ENCODE results near the gene CEBPE.
"Not testable (repeated sequence)": the region's sequence is repeated elsewhere in the genome, so short reads cannot be mapped to it uniquely, and the experiment has no call there.

The CEBPE gene

DNA sequence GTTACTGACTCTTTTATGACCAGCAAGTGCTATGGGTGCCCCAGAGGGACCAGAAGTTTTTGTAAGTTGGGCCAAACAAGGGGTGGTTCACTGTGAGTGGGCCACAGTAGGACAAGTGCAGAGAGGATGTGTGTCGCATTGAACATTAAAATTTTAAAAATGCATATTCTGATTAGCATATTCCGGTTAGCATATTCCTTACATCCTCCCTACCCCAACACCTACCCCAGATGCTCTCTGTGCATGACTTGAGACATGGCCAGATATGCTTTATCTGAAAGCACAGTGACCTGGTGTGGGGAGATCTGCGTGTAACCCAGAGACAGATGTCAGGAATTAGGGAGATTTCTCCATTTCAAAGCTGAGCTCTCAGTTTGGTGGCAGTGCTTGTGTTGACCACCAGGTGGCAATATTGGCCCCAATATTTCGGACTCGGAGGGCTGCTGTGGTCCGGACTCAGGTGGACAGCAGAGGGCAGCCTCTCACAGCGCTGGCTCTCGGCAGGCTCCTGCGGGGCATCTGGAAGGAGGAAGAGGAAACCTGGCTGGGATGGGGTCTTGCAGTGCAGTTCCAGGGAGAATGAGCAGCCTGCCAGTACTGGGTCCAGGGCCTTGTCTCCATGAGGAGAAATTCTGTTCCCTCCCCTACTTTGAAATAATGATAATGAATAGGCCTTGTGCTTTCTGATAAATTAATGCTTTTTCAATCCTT is 1.6 kb upstream of the CEBPE start:
- DNase-seq = peak; percentile 85

DNA sequence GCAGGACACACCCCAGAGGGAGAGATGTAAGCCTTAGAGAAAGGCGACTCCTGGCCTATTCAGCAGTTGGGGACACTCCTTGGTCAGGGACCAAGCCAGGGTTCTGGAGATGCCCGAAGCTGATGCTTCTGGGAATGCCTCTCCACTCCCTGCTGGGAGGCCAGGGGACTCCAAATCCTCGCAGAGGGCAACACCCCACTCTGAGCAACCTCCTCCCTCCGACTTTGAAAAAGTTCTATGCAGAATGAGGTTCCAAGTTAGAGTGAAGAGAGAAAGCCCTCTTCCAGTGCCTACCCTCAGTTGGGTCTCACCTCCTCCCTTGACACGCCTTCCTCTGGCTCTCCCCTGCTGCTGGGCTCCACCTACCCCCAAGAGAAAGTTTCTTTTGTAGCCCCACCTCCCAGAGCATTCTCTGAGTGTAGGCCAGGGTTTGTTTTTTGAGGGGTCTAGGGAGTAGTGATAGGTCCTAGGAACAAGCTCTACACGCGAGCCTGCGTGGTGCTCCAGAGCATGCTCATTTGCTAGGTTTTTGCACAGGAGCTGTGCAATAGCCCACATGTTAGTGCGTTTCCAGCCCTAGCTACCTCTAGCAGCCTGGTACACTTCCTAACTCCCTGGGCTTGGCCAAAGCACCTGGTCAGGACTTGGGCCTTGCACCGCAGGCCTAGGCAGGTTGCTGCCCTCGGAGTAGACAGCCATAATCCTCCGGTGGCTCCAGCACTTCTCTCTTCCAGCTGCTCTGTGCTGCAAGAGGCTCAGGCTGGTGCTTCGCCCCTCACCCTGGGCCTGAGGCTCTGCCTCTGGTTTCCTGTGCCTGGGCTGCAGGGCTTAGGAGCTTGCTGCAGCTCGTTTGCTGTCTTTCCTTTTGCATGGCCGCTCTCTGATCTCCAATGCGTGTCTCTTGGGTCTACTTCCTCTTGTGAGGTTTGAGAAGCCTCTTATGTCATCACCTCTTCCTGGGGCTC is 590 bp upstream of the CEBPE start:
- DNase-seq = peak; percentile 33

DNA sequence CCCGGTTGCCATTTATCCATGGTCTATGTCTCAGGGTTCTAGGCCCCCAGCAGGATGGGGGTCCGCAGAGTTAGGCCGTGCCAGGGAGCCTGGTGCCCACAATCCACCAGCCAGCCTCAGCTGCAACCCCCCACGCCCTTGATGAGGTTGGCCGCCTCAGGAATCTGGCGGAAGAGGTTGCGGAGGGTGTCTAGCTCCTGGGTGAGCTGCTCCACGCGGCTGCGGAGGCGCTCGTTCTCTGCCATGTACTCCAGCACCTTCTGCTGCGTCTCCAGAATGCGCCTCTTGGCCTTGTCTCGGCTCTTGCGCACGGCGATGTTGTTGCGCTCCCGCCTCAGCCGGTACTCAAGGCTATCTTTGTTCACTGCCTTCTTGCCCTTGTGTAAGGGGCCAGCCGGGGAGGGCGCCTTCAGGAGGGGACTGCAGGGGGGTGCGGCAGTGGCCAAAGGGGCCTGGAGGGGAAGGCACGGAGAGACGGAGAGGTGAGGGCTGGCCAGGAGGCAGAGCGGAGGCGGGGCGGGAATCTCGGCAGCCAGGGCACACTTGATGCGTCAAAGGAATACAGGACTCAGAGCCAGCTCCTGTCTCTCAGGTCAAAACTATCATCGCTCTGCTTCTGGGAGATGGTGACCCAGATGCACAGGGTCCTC is 1.6 kb downstream of the CEBPE start:
- DNase-seq = no peak

DNA sequence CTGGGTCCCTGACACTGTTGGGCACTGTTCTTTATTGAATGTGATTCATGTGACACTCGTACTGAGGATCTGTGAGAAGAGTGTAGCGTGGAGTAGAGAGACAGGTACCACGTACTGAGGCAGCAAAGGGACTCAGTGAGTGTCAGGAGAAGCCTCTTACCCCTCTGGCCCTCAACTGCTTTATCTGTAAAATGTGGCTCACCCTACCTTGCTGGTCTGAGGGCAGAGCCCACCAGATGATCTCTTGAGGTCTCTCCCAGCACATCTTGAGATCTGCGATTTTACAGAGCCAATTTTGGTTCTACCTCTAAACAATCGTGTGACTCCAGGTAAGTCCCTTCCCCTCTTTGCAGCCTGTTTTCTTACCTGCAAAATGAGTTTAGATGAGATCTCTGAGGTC is 3.1 kb downstream of the CEBPE start:
- DNase-seq = no peak

DNA sequence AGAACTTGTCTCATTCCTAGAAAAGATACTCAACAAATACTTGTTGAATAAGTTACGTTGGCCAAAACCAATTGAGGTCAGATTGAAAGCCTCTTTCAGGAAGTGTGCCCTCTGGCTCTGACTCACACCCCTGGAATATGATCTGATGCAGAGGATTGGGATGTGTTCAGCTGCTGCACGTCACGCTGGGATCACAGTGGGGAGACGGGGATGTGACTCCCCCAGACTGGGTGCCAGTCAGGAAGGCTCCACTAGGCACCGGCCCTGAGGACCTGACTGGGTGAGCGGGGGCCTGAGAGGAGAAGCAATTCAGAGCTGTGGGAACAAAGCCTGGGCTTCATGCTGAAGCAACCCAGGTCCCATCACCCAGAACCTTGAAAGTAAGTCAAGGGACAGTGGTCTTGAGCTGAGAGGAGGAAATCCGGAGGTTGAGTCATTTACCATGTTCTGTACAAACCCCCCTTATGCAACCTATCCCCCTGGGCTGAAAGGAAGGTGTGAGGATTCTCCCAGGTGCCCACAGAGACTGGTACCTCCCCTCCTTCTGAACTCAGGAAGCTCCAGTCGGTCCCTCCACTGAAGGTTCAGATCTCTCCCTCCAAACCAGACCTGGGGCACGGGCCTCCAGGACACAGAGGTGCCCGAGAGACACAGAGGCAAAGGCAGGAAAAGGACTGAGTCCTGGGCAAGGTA is 3.9 kb downstream of the CEBPE start:
- no peak for DNase-seq

DNA sequence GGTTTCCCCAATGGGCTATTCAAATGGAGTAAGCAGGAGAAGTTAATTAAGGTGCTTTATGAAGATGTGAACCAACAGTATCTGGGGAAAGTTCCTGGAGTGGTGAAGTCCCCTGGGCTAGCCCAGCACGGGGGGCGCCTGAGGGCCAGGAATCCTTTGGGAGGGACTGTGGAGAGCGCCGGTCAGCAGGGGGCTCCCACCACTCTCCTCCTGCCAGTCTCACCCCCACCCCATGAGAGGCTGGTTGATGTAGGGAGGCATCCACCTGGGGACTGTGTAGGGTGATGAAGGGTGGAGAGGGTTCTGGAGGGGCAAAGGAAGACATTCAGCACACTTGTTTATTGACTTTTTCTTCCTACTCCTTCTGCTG is 4.4 kb downstream of the CEBPE start:
- no peak for DNase-seq

DNA sequence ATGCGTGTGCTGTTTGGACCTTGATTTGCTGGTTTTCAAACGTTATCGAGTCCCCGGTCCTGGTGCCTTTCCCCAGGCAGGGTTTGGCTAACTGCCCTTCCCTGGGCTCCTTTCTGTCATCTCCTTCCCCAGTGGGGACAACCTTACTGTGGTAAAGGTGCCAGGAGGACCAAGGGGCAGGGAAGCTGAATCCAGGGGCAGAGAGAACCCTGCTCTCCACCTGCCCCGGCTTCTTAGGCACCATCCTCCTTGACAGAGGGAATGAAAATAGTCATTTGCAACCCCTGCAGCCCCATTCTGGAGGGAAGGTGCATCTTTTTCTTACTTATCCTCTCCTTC is 5.0 kb downstream of the CEBPE start:
- no peak for DNase-seq

DNA sequence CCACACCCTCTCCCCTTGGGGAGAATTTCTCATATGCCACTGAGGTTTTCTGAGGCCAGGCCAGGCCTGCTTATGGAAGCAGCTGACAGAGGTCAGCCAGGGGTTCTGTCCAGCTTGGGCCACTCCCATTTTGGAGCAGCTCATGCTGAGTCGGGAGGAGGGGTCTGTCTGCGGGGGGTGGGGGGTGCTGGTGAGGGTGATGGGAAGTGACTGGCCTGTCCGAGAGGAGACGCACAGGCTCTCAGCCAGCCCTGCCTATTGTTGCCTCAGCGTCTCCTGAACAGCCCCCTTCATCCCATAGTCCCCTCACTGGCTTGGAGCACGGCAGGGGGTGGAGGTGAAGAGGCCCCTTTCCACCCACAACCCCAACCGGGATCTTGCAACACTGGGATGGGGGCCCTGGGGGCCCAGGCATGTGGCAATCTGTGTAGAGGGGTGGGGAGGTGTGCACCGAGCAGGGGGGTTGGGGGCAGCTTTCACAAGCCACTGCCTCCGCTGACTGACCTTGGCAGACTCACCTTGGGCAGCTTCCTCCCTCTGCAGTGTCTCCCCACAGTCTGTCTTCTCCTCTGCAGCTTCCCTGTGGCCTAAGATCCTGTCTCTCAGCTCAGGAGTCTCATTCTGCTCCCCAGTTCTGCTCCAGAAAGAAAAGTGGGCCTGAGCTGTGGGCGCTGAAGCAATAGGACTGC is 5.5 kb downstream of the CEBPE start:
- DNase-seq = no peak

DNA sequence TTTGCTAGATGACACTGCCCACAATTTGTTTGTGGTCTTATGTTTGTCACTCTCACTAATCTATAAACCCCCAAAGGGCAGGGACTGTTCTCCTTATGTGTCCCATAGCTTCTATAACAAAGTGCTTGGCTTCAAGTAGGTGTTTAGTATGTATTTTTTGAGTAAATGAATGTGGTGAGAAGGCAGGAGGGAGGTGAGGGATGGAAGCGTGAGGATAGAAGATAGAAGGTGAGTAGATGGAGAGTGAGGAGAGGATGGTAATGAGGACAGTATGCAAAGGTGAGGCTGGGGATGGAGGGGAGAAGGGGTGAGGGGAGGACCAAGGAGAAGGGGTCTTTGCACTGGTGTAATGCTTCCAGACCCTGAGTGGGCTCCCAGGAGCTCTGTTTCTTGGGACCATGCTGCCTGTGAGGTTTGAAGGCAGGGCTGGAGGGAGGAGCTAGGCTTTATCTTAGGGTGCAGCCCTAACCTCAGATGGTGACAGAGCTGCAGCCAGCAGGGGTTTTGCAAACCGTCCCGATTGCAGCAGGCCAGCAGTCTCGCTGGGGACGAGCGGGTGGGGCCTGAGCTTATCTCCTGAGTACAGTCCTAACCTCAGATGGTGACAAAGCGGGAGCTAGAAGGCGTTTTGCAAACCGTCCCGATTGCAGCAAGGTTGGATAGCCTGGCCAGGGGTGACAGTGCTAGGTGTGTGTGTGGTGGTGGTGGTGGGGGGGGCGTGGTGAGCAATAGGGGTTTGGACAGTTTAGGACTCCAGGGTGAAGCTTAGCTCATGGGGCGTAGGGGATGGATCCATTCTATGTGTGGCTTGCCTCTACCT is 6.5 kb downstream of the CEBPE start:
- no peak for DNase-seq

DNA sequence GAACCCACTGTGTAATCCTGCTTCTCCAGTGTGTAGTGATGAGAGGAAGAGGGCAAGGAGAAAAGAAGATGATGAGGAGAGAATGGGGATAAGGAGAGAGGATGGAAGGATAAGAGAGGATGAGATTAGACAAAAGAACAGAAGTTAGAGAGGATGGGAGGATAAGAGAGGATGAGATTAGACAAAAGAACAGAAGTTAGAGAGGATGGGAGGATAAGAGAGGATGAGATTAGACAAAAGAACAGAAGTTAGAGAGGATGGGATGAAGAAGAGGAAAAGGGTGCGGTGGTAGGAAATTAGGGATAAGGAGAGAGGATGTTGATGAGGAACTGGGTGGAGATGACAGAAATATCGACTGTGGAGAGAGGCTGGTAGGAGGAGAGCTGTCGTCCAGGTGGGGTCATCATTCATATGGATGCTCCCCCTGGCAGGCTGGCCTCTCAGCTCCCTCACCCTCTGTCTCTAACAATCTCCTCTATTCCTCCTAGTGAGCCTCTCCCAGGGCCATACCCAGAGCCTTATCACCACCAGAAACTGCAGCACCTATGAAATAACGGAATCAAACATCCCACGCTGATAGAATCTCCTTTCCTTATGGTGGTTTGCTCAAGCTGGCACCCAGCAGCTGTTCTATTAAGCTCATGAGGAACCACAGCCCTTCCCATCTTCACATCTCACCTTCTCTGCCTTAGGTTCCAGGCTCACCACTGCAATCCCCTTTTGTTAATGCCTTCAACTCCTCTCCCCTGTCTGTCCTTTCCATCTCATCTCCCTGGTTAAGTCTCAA is 8.3 kb downstream of the CEBPE start:
- DNase-seq = no peak

DNA sequence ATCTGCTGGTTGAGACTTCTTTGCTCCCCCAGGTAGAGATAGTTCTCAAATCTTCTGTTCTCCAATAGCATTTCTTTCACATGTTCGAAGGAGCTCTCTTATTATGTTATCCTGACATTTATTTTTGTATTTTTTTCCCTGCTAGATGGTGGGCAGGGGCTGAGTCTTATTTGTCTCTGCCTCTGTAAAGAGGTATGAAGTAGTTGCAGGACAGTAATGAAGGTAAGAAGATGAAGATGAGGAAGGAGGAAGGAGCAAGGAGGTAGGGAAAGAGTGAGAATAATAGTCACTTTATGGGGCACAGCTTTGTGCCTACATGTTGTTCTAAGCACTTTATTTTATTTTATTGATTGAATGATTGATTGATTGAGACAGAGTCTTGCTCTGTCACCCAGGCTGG is 9.3 kb downstream of the CEBPE start:
- DNase-seq = no peak

DNA sequence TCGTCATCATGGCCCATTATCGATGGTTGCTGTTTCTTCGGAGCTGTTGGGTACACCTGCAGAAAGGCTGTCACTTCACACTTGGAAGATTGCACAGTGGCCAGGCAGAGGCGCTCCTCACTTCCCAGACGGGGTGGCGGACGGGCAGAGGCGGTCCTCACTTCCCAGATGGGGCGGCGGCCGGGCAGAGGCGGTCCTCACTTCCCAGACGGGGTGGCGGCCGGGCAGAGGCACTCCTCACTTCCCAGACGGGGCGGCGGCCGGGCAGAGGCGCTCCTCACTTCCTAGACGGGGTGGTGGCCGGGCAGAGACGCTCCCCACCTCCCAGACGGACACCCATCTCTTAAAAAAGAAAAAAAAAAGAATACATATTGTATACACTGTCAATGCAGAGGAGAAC is 10.9 kb downstream of the CEBPE start:
- not testable (repeated sequence) for DNase-seq

DNA sequence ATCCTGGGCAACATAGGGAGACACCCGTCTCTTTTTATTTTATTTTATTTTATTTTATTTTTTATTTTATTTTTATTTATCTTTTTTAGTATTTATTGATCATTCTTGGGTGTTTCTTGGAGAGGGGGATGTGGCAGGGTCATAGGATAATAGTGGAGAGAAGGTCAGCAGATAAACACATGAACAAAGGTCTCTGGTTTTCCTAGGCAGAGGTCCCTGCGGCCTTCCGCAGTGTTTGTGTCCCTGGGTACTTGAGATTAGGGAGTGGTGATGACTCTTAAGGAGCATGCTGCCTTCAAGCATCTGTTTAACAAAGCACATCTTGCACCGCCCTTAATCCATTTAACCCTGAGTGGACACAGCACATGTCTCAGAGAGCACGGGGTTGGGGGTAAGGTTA is 11.4 kb downstream of the CEBPE start:
- not testable (repeated sequence) for DNase-seq

DNA sequence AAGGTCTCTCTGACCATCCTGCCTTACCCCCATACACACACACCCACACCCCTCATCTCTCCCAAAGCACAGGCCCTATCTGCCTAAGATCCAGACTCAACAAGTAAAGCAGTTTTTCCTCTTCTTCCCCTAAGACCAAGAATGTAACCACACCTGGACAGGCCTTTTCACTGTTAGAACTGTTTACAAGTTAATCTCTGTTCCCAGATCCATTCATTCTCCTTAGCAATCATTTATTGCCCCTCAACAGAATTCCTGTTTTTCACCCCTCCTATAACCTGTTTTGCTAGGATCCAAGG is 12.4 kb downstream of the CEBPE start:
- no peak for DNase-seq

DNA sequence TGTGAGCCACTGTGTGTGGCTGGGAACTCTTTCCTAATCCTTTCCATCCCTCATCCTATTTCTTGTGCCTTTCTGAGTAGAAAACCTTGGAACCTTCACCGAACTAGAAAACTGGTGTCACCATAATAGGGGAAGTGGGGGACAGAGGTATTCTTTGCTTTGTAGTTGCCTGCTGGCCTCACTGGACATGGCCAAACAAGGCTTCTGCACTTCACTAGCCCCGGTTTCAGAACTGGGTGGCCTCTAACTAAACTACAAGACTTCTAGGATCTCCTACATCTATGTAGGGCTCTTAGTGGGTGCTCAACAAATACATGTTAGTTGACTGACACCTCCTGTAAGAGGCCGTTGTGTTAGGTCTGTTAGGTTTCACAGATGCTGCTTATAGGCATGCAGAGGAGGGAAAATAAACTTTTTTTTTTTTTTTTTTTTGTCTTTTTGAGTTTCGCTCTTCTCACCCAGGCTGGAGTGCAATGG is 13.7 kb downstream of the CEBPE start:
- DNase-seq = no peak

DNA sequence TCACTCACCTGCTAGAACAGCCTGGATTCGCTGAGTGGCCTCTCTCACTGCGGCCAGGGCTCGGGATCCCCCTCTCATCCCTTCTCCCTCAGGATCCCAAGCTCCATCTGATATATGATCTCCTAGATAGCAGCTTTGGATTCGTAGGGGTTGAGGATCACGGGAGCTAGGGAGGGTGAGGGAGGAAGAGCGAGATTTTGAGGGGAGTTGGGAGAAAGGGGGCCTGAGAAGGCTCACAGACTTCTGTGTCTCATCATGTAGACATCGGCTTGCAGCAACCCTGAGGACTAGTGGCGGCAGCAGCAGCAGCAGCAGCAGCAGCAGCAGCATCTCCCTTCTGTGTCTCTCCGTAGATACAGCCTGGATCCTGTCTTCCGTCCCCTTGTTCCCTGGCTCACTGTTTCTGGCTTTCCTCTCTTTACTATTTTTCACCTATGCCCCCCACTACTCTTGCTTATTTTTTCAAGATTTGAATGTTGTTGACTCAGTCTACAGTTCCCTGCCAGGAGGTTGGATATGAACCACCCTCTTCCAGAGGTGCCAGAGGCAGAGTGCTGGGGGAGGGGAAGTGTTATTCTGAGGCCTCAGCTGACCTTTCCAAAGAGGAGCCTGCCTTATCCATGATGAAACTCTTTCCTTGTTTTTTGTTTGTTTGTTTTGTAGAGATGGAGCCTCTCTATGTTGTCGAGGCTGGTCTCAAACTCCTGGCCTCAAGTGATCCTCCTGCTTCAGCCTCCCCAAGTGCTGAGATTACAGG is 14.3 kb downstream of the CEBPE start, which contains the start of gene CIROP:
CIROP (minus strand) TSS at position 399 of the 757 bp plus-strand sequence; CDS start at position 330, 69 bp downstream.
- no peak for DNase-seq

DNA sequence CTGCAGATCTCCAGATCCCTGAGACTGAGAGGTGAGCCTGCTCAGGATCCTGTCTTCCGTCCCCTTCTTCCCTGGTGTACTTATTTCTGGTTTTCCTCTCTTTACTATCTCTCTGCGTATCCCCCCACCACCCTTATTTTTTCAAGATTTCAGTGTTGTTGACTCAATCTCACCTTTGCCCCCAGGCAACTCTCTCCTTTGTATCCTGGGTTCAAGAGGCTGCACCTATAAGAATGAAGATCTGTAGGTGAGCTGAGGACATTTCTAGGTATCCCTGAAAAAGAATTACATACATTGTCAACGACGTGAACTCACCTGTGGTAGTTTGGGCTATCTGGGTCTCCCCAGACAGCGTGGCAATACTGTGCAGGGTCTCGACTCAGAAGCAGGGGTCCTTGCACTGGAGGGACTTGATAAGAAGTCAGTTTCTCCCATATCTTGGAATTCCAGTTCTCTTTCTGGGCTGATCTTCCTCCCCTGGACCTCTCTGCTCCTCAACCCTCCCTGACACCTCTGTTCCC is 14.9 kb downstream of the CEBPE start:
- no peak for DNase-seq

DNA sequence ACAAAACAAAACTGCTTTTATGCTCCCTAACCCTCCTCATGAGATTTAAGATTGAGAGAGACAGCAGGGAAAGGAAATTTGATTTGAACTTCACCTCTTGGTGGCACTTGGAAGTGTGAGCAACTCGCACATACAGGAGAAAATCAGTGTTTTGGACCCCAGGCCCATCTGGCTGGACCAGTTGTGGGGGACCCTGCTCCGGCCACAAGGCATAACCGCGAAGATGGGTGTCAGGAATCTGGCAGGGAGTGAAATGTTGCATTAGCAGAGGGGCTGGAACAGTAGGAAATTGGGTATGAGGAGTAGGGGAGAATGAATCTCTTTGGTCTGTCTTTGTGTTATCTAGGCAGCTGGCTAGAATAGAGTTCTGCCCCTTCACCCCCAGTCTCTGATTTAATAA is 15.5 kb downstream of the CEBPE start:
- no peak for DNase-seq

DNA sequence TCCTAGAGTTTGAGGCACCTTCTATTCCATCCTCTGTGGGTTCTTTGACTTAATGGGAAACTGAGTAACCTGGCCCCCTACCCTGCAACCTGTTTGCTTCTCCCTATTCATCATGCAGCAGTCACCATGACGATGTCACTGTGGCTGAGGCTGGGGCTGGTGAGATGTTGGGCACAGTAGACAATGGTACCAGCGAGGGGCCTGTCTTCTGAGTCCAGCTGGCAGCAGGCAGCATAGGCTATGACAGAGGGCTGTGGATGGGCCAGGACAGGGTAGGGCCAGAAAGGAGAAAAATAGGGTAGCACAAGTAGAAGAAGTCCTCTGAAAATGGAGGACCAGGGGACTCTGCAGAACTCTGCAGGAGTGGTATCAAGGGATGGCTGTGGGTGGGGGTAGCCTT is 16.3 kb downstream of the CEBPE start:
- DNase-seq = no peak

All from CD4-positive, alpha-beta T cell treated with Interleukin-12 subunit alpha and Interleukin-12 subunit beta, for 1 hour (primary cell).